SK-N-MC (cell line): ENCODE results near the gene CLEC7A.

ENCODE experiments used
- EZH2 ChIP-seq: fragments of 200-600 bp; sonication (generic); IDR thresholded peaks from one replicate; pipeline ENCODE4 v1.6.1; 2017; ENCODE audit warnings: antibody characterized with exemption
- FOXP2 ChIP-seq: optimal IDR thresholded peaks from 2 replicates; pipeline ENCODE3; 2011; ENCODE audit warnings: mild to moderate bottlenecking, moderate library complexity; ENCODE audit not compliant: insufficient read depth; ENCODE audit errors: extremely low read length, control extremely low read depth
- POLR2AphosphoS5 ChIP-seq: IDR thresholded peaks from 2 replicates; pipeline ENCODE4 v1.6.1; 2012; ENCODE audit warnings: mild to moderate bottlenecking, low read depth, low read length, borderline replicate concordance

GRCh38 chr12:10082117-10082874, 47.7 kb downstream of the CLEC7A start:
- TF ChIP-seq POLR2AphosphoS5 (no peak), EZH2 (no peak), FOXP2 (no peak)
